Prostate gland (tissue), 2 donors: ENCODE data around the gene RAB9A. TPM values are rescaled to one million over a fixed set of nuclear protein-coding genes. Genes with fewer than 3 reads are reported as not detected.

Experiments used
- DNase-seq: peaks from one replicate; pipeline ENCODE4 v3.0.0-alpha.2; 2019; ENCODE audit warnings: low spot score
- H3K27ac ChIP-seq, 2 donors: fragments of 200-600 bp; sonication (generic); 2 replicates each; pipeline ENCODE4 v1.5.1; 2017 to 2019
- H3K27me3 ChIP-seq: fragments of 200-600 bp; sonication (generic); replicated peaks from 2 replicates; pipeline ENCODE4 v1.5.1; 2019; ENCODE audit not compliant: insufficient read depth
- H3K36me3 ChIP-seq, 2 donors: fragments of 200-600 bp; sonication (generic); 1 replicate in 1 of 2; 2 replicates in 1 of 2; pipeline versions ENCODE4 v1.5.1 to v1.8.1; 2017 to 2019
- H3K4me1 ChIP-seq: fragments of 200-600 bp; sonication (generic); replicated peaks from 2 replicates; pipeline ENCODE4 v1.5.1; 2019
- H3K4me3 ChIP-seq, 2 donors: fragments of 200-600 bp; sonication (generic); 2 replicates each; pipeline ENCODE4 v1.5.1; 2017 to 2019
- H3K9me3 ChIP-seq: fragments of 200-600 bp; sonication (generic); 2 replicates; pipeline ENCODE4 v1.5.1; 2017
- POLR2A ChIP-seq: fragments of 450-650 bp; IDR thresholded peaks from one replicate; pipeline ENCODE4 v1.6.1; 2016; ENCODE audit warnings: antibody characterized with exemption, mild to moderate bottlenecking
- POLR2AphosphoS5 ChIP-seq: sonication (generic); formaldehyde crosslinking; IDR thresholded peaks from one replicate; pipeline ENCODE4 v1.6.1; 2017; ENCODE audit warnings: antibody characterized with exemption
- WGBS: methylation state at CpG from one replicate; pipeline ENCODE4 v1.1.5; 2018; 5-methylcytosine and 5-hydroxymethylcytosine counted together
- intact Hi-C: fragments of 100-400 bp; cut with DNase I; formaldehyde crosslinking; loops from one replicate; pipeline ENCODE4 v1.14.2; 2022
- total RNA-seq, 2 donors: library from RNA; depleted of rRNA; stranded (reverse); fragments of >200 nt; gene quantifications; one replicate each; pipeline ENCODE4 v1.1.0, GENCODE V29; 2016
- TF ChIP-seq, protein P1 (sequence below), 4 experiments: fragments of 200-600 bp in 2 of 4; fragments of 450-650 bp in 2 of 4; sonication (generic) in 2 of 4; IDR thresholded peaks; 1 replicate in 3 of 4; 2 replicates in 1 of 4; pipeline ENCODE4 v1.5.1; 2016 to 2019; ENCODE audit warnings: antibody characterized with exemption in 4 of 4, mild to moderate bottlenecking in 2 of 4, moderate library complexity in 2 of 4

RAB9A gene
- total RNA-seq, 2 donors from 2014 or later: 27.3 to 37.7 TPM

DNA sequence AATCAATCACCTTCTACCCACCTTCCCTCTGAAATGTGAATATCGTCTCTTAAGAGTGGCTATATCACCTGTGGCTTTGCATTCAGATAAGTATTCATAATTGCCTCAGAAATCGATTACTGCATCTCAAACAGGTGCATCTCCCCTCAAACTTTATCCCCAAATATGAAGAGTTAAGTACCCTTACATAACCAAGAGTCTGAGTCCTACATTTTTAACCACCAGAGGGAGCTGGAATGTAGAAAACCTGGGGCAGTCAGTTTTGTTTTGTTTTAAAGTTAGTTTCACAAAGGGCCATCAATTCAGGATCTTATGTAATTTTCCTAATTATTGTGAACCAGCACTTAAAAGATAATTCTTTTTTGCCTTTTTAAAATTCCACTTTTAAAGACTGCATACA is 30.3 kb upstream of the RAB9A start:
- no peaks in the 10 kb centered on the region for H3K36me3 ChIP-seq
- intact Hi-C loops: loop anchor here (5.0 kb wide), 2 partner anchors 89 to 374 kb away; no protein-coding TSS in a partner anchor
- H3K4me3 ChIP-seq: no peak overlapping the region
- no peaks in the 10 kb centered on the region for H3K4me1 ChIP-seq
- DNase-seq: peak; percentile 31
- TF ChIP-seq, protein P1, sequence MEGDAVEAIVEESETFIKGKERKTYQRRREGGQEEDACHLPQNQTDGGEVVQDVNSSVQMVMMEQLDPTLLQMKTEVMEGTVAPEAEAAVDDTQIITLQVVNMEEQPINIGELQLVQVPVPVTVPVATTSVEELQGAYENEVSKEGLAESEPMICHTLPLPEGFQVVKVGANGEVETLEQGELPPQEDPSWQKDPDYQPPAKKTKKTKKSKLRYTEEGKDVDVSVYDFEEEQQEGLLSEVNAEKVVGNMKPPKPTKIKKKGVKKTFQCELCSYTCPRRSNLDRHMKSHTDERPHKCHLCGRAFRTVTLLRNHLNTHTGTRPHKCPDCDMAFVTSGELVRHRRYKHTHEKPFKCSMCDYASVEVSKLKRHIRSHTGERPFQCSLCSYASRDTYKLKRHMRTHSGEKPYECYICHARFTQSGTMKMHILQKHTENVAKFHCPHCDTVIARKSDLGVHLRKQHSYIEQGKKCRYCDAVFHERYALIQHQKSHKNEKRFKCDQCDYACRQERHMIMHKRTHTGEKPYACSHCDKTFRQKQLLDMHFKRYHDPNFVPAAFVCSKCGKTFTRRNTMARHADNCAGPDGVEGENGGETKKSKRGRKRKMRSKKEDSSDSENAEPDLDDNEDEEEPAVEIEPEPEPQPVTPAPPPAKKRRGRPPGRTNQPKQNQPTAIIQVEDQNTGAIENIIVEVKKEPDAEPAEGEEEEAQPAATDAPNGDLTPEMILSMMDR (IDR thresholded peaks at IDR 0.05): peak; percentile 35 to 81 (median 61)
- TF ChIP-seq POLR2A: no peak
- TF ChIP-seq POLR2AphosphoS5: peak; percentile 58
- 5% methylated on average over 2 of the region's 2 CpGs for WGBS
- no peaks in the 10 kb centered on the region for H3K27me3 ChIP-seq
- H3K27ac ChIP-seq: no peak overlapping the region
- H3K9me3 ChIP-seq: no peaks in the 10 kb centered on the region

GRCh38 chrX:13659063-13659462 is 29.9 kb upstream of the RAB9A start:
- no peak for DNase-seq
- H3K4me3 ChIP-seq: no peak overlapping the region
- no peaks in the 10 kb centered on the region for H3K27me3 ChIP-seq
- TF ChIP-seq, protein P1 (IDR thresholded peaks at IDR 0.05): no peak
- TF ChIP-seq POLR2AphosphoS5: no peak
- TF ChIP-seq POLR2A: no peak
- H3K4me1 ChIP-seq: no peaks in the 10 kb centered on the region
- H3K36me3 ChIP-seq: no peaks in the 10 kb centered on the region
- no peaks in the 10 kb centered on the region for H3K9me3 ChIP-seq
- intact Hi-C loops: loop anchor here (5.0 kb wide), 2 partner anchors 88 to 373 kb away; no protein-coding TSS in a partner anchor
- 37% methylated on average over 6 of the region's 6 CpGs for WGBS
- H3K27ac ChIP-seq: no peak overlapping the region

- TF ChIP-seq, protein P1 (IDR thresholded peaks at IDR 0.05): no peak
- TF ChIP-seq POLR2A (no peak), POLR2AphosphoS5 (no peak)
- Histone ChIP-seq H3K4me1 (no peaks in the 10 kb centered on the region), H3K27me3 (no peaks in the 10 kb centered on the region), H3K4me3 (no peak overlapping the region), H3K9me3 (no peaks in the 10 kb centered on the region), H3K27ac (no peak overlapping the region), H3K36me3 (no peaks in the 10 kb centered on the region)
- intact Hi-C loops: no loop called here
- no peak for DNase-seq
- WGBS: 74% methylated on average over 6 of the region's 6 CpGs
Measured at GRCh38 chrX:13661735-13662288, 27.1 kb upstream of the RAB9A start.

DNA sequence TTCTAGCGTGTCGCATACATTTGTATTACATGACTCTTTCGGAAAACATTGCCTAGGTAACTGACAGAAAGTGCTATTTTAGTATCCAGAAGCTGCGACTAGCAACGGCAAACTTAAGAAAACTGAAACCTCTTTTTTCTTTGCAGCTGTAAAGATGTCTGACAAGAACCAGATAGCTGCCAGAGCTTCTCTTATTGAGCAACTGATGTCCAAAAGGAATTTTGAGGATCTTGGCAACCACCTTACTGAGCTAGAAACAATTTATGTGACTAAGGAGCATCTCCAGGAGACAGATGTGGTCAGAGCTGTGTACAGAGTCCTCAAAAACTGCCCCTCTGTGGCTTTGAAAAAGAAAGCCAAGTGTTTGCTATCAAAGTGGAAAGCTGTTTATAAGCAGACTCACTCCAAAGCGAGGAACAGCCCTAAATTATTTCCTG is 26.6 kb upstream of the RAB9A start:
- TF ChIP-seq, protein P1 (IDR thresholded peaks at IDR 0.05): no peak
- no peak for TF ChIP-seq POLR2AphosphoS5
- TF ChIP-seq POLR2A: no peak
- WGBS: 62% methylated on average over 6 of the region's 6 CpGs
- Histone ChIP-seq H3K4me3 (no peak overlapping the region), H3K27ac (no peak overlapping the region), H3K27me3 (no peaks in the 10 kb centered on the region), H3K9me3 (no peaks in the 10 kb centered on the region), H3K4me1 (no peaks in the 10 kb centered on the region), H3K36me3 (no peaks in the 10 kb centered on the region)
- intact Hi-C loops: no loop called here
- no peak for DNase-seq

DNA sequence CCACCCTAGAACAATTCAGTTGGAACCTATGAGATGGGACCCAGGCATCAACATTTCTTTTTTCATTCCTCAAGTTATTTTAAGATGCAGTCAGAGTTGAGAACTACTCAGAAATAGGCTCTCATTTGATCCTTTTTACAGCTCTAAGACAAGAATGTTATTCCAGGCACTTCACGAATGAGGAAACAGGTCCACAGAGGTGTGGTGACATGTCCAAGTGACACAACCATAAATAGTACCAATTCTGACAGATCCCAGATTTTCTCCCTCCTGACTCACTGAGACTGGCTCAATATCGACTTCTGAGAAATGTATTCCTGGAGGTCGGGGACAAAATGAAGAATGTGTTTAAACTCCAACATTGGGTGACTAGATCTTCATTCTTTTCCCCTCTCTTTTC is 24.9 kb upstream of the RAB9A start:
- no peaks in the 10 kb centered on the region for H3K4me1 ChIP-seq
- TF ChIP-seq POLR2AphosphoS5: no peak
- TF ChIP-seq POLR2A: no peak
- TF ChIP-seq, protein P1 (IDR thresholded peaks at IDR 0.05): no peak
- H3K27me3 ChIP-seq: no peaks in the 10 kb centered on the region
- intact Hi-C loops: no loop called here
- no peak overlapping the region for H3K4me3 ChIP-seq
- peak overlapping the region in 1 of 2 donors; percentile 43 for H3K27ac ChIP-seq
- 52% methylated on average over 3 of the region's 3 CpGs for WGBS
- no peaks in the 10 kb centered on the region for H3K36me3 ChIP-seq
- H3K9me3 ChIP-seq: no peaks in the 10 kb centered on the region
- no peak for DNase-seq
